ENCODE data around the gene DISP2.

Gene DISP2

GRCh38 chr15:40345225-40345866 lies 12.7 kb upstream of the DISP2 start:
- ChIA-PET POLR2A (no interaction called here), CTCF (interaction anchor here (0.6 to 2.9 kb wide), 22 partner anchors 8 to 300 kb away, joined by 3 to 17 read pairs (median 5); partner anchors contain the start of genes DISP2, INAFM2 and KNSTRN)
- H3K9me3 ChIP-seq (ENCODE audit: control insufficient read depth, insufficient read depth, low read depth, low read length): no peaks in the 10 kb centered on the region

GRCh38 chr15:40345867-40346578 lies 12.0 kb upstream of the DISP2 start:
- Histone ChIP-seq H3K9me3 (ENCODE audit: control insufficient read depth, insufficient read depth, low read depth, low read length) (no peaks in the 10 kb centered on the region), H3K4me1 (ENCODE audit: control insufficient read depth, insufficient read depth, low read length) (peaks cover 3% of the 10 kb centered on the region; the same call in 1 of the 2 replicates), H3K4me3 (ENCODE audit: low read depth, low read length) (no peak overlapping the region), H3K27ac (ENCODE audit: extremely low read depth, low read depth, low read length) (no peak overlapping the region), H3K36me3 (ENCODE audit: control insufficient read depth in 2 of 2, insufficient read depth in 1 of 2, low read length in 2 of 2) (no peaks in the 10 kb centered on the region)
- no peak for TF ChIP-seq ZNF266 (tag by site-specific recombination; IDR thresholded peaks at IDR 0.05; ENCODE audit: low read depth)
- TF ChIP-seq KLF1 (tag by site-specific recombination; IDR thresholded peaks at IDR 0.05): peak; percentile 60
- TF ChIP-seq HOXA7 (CRISPR knock-in tag; IDR thresholded peaks at IDR 0.05; ENCODE audit: borderline replicate concordance): no peak
- TF ChIP-seq ZSCAN30 (tag by site-specific recombination; IDR thresholded peaks at IDR 0.05): no peak
- TF ChIP-seq ZNF654 (tag by site-specific recombination; IDR thresholded peaks at IDR 0.05; ENCODE audit: low read depth): no peak
- no peak for TF ChIP-seq GLI4 (tag by site-specific recombination; IDR thresholded peaks at IDR 0.05)
- POLR2A ChIA-PET: no interaction called here
- CTCF ChIA-PET: interaction anchor here (0.7 to 2.9 kb wide), 6 partner anchors 8 to 300 kb away, joined by 3 to 11 read pairs (median 4); no protein-coding TSS in a partner anchor

More at GRCh38 chr15:40345225-40345866, 12.7 kb upstream of the DISP2 start:
- no peak for TF ChIP-seq TCF7L2 (IDR thresholded peaks at IDR 0.05; ENCODE audit: borderline replicate concordance, low read depth, low read length)
- no peaks in the 10 kb centered on the region for H3K36me3 ChIP-seq (ENCODE audit: control insufficient read depth in 2 of 2, insufficient read depth in 1 of 2, low read length in 2 of 2)
- no peak overlapping the region for H3K4me3 ChIP-seq (ENCODE audit: low read depth, low read length)
- no peak overlapping the region for H3K27ac ChIP-seq (ENCODE audit: extremely low read depth, low read depth, low read length)
- peaks cover 5% of the 10 kb centered on the region; the same call in 1 of the 2 replicates for H3K4me1 ChIP-seq (ENCODE audit: control insufficient read depth, insufficient read depth, low read length)

GRCh38 chr15:40346579-40347558 lies 11.2 kb upstream of the DISP2 start:
- no peak overlapping the region for H3K4me3 ChIP-seq (ENCODE audit: low read depth, low read length)
- H3K4me1 ChIP-seq (ENCODE audit: control insufficient read depth, insufficient read depth, low read length): no peaks in the 10 kb centered on the region
- ChIA-PET CTCF (interaction anchor here (1.0 kb wide), 1 partner anchor 9 kb away, joined by 3 read pairs; no protein-coding TSS in a partner anchor), POLR2A (no interaction called here)
- no peak overlapping the region for H3K27ac ChIP-seq (ENCODE audit: extremely low read depth, low read depth, low read length)
- TF ChIP-seq ZBTB48 (tag by site-specific recombination; IDR thresholded peaks at IDR 0.05) (no peak), MZF1 (tag by site-specific recombination; IDR thresholded peaks at IDR 0.05; ENCODE audit: borderline replicate concordance) (no peak), ZNF837 (tag by site-specific recombination; IDR thresholded peaks at IDR 0.05) (no peak), PATZ1 (tag by site-specific recombination; IDR thresholded peaks at IDR 0.05) (no peak)
- H3K36me3 ChIP-seq (ENCODE audit: control insufficient read depth in 2 of 2, insufficient read depth in 1 of 2, low read length in 2 of 2): no peaks in the 10 kb centered on the region
- H3K9me3 ChIP-seq (ENCODE audit: control insufficient read depth, insufficient read depth, low read depth, low read length): no peaks in the 10 kb centered on the region

All from HEK293 (cell line).